NCI-H524 (cell line): Measurements from ENCODE around the gene ELMO1.
A peak's percentile ranks its signal among the peaks of the same experiment; 100 is the strongest.
"Not testable (repeated sequence)": the region's sequence is repeated elsewhere in the genome, so short reads cannot be mapped to it uniquely, and the experiment has no call there.

ENCODE experiments used
- DNase-seq, 2 experiments: peaks; one replicate each; lab custom pipeline; 2025; lab: John Stamatoyannopoulos, UW

The ELMO1 gene

DNA sequence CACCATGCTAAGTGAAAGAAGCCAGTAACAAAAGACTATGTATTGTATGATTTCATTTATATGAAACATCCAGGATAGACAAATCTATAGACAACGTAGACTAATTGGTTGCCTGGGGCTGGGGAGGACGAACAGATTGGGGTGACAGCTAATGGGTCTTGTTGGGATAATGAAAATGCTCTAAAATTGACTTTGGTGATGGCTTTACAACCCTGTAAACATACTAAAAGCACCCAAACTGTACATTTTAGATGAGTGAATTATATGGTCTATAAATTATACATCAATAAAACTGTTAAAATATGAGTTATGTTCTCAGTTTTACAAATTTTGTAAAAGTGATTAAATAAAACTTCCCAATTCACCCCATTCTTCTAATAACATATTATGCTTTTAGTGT, 261.5 kb downstream of the ELMO1 start:
- DNase-seq = no peak

GRCh38 chr7:37186753-37187152, 261.9 kb downstream of the ELMO1 start:
- no peak for DNase-seq

DNA sequence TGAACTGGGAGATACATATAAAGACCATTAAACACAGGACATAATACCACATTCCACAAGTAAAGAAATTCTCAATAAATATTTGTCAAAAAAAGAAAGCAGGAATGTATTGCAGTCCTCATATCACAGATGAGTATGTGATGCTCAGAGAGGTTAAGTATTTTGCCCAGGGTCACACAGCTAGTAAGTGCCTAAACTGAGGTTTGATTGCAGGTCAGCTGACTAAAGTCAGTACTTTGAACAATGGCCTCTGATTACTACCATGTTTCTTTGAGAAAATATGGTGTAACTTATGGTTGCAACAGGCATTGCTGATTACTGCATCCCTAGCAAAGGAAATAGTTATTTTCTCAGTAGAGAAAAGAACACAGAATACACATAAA, 267.1 kb downstream of the ELMO1 start:
- DNase-seq = no peak

DNA sequence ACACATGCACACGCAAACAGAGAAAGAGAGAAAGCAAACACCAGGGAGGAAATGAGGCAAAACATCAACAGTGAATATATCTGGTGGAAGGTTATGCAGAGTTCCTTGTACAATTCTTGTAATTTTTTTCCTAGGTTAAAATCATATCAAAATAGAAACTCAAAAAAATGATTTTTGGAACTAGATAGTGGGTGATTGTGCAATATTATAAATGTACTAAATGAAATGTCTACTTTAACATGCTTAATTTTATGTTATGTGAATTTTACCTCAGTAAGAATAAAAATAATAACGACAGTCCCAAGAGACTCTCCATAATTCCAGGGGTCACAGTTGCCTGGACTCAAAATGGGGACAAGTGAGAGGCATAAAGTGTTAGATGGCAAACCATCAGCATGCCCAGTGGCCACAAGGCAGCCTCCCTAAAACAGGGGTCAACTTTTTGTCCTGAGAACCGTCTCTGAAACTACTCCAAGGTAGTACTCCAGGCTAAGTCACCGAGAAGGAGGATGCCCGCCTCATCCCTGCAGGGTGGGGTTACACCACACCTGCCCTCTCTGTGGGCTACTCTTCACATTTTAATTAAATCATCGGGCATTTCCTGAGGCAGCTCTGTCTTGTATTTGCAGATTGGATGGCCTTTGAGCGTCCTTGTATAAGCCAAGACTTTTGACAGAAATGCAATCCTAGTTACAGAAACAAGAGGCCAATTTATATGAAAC, 267.7 kb downstream of the ELMO1 start:
- DNase-seq = no peak

GRCh38 chr7:37176079-37176478, 272.6 kb downstream of the ELMO1 start:
- DNase-seq = no peak

DNA sequence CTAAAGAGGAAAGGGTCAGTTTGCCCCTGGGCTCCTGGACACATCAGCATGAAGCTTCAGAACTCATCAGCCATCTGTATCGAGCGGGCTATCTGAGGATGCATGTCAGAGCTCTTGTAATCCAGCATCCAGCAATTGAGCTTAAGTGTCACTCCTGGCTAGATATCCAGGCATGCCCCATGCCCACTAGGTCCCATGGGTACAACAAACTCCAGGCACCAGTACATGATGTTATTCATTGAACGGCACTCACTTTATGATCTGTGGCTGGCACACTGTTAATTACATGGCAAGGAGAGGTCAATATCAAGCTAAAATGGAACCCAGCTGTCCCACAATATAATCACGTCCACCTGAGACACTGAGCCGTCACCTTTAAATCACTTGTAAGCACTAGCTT, 274.2 kb downstream of the ELMO1 start:
- peak in 1 of 2 experiments; percentile 14 for DNase-seq

DNA sequence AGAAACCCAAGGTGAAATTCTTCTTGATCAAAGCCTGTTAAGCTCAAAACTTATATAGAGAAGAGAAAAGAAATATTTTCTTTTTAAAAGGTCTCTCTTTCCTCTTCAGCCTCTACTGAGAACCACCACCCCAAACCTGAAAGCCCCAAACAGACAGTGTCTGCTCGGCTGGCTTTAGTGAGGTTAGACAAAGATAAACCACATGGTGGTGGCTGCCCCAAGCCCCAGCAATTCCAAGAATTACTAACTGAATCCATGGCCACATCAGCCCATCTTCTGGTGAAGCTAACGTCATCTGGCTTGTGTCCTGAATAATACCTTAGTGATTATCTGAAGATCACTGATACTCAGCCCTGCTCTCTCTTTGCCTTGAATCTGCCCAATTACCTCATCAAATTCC, 275.0 kb downstream of the ELMO1 start:
- DNase-seq = no peak

DNA sequence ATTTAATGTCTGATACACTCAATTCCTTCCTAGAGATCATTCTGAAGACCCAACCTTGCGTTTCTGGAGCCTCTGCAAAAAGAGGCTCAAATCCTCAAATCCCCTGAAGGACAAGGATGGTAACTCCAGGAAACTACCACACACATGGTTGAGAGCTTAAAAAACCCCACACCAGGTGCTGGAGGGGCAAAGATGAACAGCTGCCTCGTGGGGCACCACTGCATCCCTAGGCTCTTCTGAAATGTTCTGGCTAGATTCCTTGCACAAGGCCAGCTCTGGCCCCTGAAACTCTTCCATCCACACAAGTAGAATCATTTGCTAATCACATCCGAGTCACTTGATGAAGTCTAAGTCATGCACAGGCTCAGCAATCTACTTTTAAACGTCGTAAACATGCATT, 286.6 kb downstream of the ELMO1 start:
- peak; percentile 43 to 75 for DNase-seq

- no peak for DNase-seq
Observed at GRCh38 chr7:37160656-37161055, 288.0 kb downstream of the ELMO1 start.

GRCh38 chr7:37153376-37153775, 295.3 kb downstream of the ELMO1 start:
- DNase-seq = no peak

DNA sequence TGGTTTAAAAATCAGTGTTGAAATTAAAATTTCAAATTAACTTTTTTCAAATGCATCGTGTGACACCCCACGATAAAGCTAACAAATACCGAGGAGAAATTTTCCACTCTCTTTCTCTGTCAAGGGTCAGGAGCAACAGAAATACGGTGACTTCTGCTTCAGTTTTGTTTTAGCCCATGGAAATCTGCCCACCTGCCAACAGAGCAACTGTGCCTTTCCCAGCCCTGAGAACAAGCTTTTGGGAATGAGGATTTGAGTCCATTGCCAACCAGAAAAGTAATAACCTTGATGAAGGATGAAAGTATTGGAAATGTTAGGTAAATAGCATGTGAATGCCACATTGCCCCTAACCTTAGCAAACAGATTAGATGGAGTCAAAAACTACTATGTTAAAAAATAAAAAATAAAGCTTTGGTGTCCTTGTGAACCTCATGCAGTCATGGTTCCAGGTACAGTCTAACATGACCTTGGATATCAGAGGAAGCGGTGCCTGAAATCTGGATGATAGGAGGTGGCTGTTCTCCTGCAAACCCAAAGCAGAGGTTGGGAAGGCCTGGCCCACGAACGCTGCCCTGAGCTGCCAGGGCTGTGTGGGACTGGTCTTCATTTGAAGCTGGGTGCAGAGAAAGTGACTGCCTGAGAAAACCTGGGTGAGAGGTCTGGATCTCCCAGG, 296.8 kb downstream of the ELMO1 start:
- no peak for DNase-seq

GRCh38 chr7:37150856-37151255, 297.8 kb downstream of the ELMO1 start:
- DNase-seq = no peak

- DNase-seq = no peak
Observed at GRCh38 chr7:37150180-37150579, 298.5 kb downstream of the ELMO1 start.

- no peak for DNase-seq
Observed at GRCh38 chr7:37149773-37150124, 298.9 kb downstream of the ELMO1 start.

GRCh38 chr7:37149051-37149772, 299.5 kb downstream of the ELMO1 start:
- DNase-seq = peak; percentile 38 to 75

DNA sequence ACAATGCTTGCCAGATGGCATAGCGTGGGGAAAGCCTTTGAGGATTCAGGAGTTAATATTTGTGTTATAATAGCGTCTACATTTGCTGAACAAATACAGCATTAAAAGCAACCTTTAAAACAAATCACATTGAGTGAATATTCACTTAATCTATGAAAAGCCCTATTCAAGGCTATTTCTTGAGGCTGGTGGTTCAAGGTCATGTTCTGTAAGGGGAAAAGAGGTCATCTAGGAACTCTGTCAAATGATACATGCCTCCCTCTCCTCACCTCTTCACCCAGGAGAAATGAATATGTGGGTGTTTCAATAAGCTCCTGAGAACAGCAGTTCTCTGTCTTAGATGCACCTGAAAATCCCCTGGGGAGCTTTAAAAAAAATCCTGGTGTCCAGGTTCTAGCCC, 303.0 kb downstream of the ELMO1 start:
- DNase-seq = no peak

- no peak for DNase-seq
Observed at GRCh38 chr7:37144423-37144822, 304.2 kb downstream of the ELMO1 start.

- DNase-seq = no peak
Observed at GRCh38 chr7:37142958-37143357, 305.7 kb downstream of the ELMO1 start.

DNA sequence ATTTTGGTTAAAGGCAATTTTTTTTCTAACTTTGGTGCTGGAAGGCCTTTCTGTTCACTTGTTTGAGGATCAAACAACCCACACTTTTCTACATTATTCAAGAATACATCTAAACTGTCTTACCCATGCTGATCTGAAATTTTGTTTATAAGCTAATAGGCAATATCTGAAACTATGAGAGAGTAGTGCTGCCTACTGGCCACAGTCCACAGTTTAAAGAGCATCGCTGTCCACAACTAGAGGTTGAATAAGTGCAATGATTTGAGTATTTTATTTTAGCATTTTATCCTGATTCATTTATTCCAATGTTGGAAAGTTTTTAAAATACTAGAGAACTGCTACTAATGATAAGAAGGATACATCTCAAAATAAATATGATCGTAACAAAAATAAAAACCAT, 306.9 kb downstream of the ELMO1 start:
- DNase-seq = no peak

DNA sequence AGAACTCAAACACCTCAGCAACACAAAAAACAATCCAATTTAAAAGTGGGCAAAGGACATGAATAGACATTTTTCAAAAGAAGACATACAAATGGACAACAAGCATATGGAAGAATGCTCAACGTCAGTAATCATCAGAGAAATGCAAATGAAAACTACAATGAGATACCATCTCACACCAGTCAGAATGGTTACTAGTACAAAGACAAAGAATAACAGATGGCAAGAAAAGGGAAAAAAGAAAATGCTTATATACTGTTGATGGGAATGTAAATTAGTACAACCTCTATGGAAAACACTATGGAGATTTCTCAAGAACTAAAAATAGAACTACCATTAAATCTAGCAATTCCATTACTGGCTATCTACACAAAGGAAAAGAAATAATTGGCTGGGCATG, 314.8 kb downstream of the ELMO1 start:
- DNase-seq = not testable (repeated sequence)

DNA sequence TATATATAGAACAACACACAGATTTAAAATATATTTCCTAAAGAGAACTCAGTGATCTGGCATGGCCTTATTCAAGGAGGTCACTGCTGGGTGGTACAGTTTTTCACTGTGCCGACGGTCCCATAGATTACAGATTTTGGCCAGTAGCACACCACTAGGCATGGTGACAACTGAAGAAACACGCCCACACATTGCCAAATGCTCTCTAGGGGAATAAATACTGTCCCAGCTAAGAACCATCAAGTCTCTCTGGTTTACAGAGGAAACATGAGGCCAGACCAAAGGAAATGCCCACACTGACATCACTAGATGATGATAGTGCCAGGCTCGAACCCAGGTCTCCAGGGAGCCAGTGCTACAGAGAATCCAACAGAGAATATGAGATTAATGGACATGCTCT, 316.8 kb downstream of the ELMO1 start:
- no peak for DNase-seq

GRCh38 chr7:37129035-37129425, 319.6 kb downstream of the ELMO1 start:
- no peak for DNase-seq

DNA sequence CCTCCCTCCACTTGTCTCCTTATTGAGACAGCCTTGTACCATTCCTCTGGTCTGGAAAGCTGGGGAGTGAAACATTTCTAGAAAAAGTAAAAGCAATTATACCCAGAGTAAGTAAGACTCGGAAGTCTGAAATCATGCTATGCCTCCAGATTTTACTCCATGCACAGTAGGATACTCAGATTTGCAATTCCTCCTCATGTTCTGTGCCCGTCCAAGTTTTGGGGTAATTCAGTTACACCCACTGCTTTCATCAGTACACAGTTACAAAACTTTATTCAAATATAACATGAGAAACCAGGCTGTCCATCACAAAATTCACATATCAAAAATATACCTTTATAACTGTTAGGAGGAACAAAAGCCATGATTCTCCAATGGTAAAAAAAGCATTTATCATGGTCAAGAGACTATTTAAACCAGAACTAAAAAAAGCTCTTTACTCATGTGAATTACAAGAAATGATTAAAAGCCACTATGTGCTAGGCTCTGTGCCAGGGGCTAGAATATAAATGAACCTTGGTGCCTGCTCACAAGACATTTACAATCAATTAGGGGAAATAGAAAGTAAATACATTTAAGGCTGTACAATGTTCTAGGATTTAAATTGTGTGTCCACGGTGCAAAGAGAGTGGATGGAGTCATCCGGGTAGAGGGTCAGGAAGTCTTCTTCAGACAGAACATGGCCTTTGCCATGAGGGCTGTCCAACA, 320.2 kb downstream of the ELMO1 start:
- DNase-seq = no peak
